Mucosa of stomach (tissue), 1 donor: Measurements from ENCODE around the gene SORBS1.

Experiments used
- H3K27me3 ChIP-seq: one replicate; pipeline ENCODE4 v1.7.0; 2013; ENCODE audit warnings: mild to moderate bottlenecking, low read length; ENCODE audit not compliant: control insufficient read depth, insufficient read depth
- H3K36me3 ChIP-seq: one replicate; pipeline ENCODE4 v1.7.0; 2013; ENCODE audit warnings: low read length; ENCODE audit not compliant: control insufficient read depth, insufficient read depth
- H3K4me1 ChIP-seq: one replicate; pipeline ENCODE4 v1.7.0; 2013; ENCODE audit warnings: mild to moderate bottlenecking, low read length; ENCODE audit not compliant: control insufficient read depth, insufficient read depth
- H3K4me3 ChIP-seq: one replicate; pipeline ENCODE4 v1.7.0; 2013; ENCODE audit warnings: low read length
- H3K9ac ChIP-seq: one replicate; pipeline ENCODE4 v1.7.0; 2013; ENCODE audit warnings: mild to moderate bottlenecking, low read length, moderate library complexity
- H3K9me3 ChIP-seq: one replicate; pipeline ENCODE4 v1.7.0; 2013; ENCODE audit warnings: mild to moderate bottlenecking, low read length, moderate library complexity; ENCODE audit not compliant: control insufficient read depth
- donor health status: Pancreatic carcinoma.

SORBS1 gene

DNA sequence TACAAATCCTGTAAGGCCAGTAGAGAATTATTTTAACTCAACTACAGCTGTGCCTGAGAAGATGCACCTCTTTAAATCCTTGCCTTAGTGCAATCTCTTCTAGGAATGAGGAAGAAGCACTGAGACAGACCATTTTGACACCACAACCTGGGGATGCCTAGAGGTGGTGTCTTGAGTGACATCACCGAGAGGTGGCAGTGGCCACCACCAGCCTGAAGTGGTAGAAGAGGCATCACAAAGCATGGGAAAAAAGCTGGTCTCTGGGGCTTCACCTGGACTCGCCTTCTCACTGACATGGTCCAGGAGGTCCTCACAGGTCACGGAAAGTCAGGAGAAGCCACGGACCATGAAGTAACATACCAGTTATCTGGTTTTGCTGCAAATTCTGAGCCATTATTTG, 171.2 kb downstream of the SORBS1 start:
- no peak overlapping the region for H3K4me3 ChIP-seq
- peaks cover 40% of the 10 kb centered on the region for H3K4me1 ChIP-seq

DNA sequence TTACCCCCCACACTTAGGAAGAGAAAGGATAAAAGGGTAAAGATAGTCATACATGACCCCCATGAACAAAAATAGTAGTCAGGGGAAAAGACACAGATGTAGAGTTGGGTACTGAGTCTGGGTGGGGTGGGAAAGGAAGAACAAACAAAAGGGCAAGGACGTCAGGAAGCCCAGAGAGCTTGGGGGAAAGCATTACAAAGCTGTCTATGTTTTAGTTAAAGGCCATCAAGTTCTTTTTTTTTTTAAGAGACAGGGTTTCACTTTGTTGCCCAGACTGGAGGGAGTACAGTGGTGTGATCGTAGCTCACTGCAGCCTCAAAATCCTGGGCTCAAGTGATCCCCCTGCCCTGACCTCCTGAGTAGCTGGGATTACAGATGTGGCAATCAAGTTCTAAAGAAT, 172.0 kb downstream of the SORBS1 start:
- Histone ChIP-seq H3K27me3 (no peaks in the 10 kb centered on the region), H3K4me1 (peaks cover 40% of the 10 kb centered on the region), H3K9me3 (no peaks in the 10 kb centered on the region), H3K9ac (no peak overlapping the region), H3K36me3 (no peaks in the 10 kb centered on the region), H3K4me3 (no peak overlapping the region)

More for the DNA sequence above, 171.2 kb downstream of the SORBS1 start:
- Histone ChIP-seq H3K36me3 (no peaks in the 10 kb centered on the region), H3K9ac (no peak overlapping the region), H3K27me3 (no peaks in the 10 kb centered on the region), H3K9me3 (no peaks in the 10 kb centered on the region)

GRCh38 chr10:95388539-95388938, 172.6 kb downstream of the SORBS1 start:
- Histone ChIP-seq H3K4me1 (peaks cover 40% of the 10 kb centered on the region), H3K9ac (no peak overlapping the region), H3K36me3 (no peaks in the 10 kb centered on the region), H3K4me3 (no peak overlapping the region), H3K27me3 (no peaks in the 10 kb centered on the region), H3K9me3 (no peaks in the 10 kb centered on the region)

GRCh38 chr10:95388109-95388471, 173.1 kb downstream of the SORBS1 start:
- no peaks in the 10 kb centered on the region for H3K27me3 ChIP-seq
- no peaks in the 10 kb centered on the region for H3K36me3 ChIP-seq
- H3K4me1 ChIP-seq: peaks cover 40% of the 10 kb centered on the region
- no peaks in the 10 kb centered on the region for H3K9me3 ChIP-seq
- H3K4me3 ChIP-seq: no peak overlapping the region
- H3K9ac ChIP-seq: no peak overlapping the region

DNA sequence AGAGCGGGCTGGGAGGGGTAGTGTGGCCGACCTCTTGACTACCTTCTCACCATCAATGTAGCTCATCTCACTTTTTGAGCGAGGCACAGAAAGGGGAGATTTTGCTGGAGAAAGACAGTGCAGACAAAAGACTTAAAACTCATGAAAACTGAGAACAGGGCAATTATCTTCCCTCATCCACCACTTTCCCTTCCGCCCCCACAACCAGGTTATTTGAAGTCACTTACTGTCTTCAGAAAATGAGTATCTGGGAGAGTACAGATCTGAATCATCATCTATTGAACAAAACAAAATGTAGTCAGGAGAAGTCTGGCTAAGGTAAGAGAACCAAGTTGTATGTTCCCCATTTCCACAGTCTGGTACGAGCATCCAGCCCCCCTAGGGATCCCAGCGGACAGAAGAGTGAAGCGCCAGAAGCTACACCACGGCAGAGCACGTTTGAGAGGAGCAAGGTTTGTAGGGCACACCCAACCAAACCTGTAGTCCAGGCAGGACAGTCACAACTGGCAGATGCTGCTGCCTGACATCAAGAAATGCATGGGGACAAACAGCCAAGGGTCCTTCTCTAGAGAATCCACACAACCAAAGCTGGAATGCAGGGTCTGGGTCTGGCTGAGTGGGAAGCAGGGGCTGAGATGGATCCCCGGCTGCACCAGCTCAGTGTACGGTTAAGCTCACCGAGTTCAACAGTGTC, 177.0 kb downstream of the SORBS1 start:
- H3K4me1 ChIP-seq: peaks cover 29% of the 10 kb centered on the region
- H3K4me3 ChIP-seq: no peak overlapping the region
- H3K27me3 ChIP-seq: no peaks in the 10 kb centered on the region
- H3K9ac ChIP-seq: no peak overlapping the region
- no peaks in the 10 kb centered on the region for H3K36me3 ChIP-seq
- no peaks in the 10 kb centered on the region for H3K9me3 ChIP-seq

GRCh38 chr10:95382596-95382995, 178.6 kb downstream of the SORBS1 start:
- Histone ChIP-seq H3K27me3 (no peaks in the 10 kb centered on the region), H3K4me1 (peaks cover 13% of the 10 kb centered on the region), H3K9me3 (no peaks in the 10 kb centered on the region), H3K36me3 (no peaks in the 10 kb centered on the region), H3K4me3 (no peak overlapping the region), H3K9ac (no peak overlapping the region)

- H3K36me3 ChIP-seq: no peaks in the 10 kb centered on the region
- H3K9ac ChIP-seq: no peak overlapping the region
- no peaks in the 10 kb centered on the region for H3K9me3 ChIP-seq
- H3K27me3 ChIP-seq: no peaks in the 10 kb centered on the region
- no peak overlapping the region for H3K4me3 ChIP-seq
- peaks cover 9% of the 10 kb centered on the region for H3K4me1 ChIP-seq
Measured at GRCh38 chr10:95382174-95382573, 179.0 kb downstream of the SORBS1 start.

GRCh38 chr10:95377950-95378349, 183.2 kb downstream of the SORBS1 start:
- Histone ChIP-seq H3K9ac (no peak overlapping the region), H3K9me3 (no peaks in the 10 kb centered on the region), H3K36me3 (no peaks in the 10 kb centered on the region), H3K27me3 (no peaks in the 10 kb centered on the region), H3K4me3 (no peak overlapping the region), H3K4me1 (no peaks in the 10 kb centered on the region)

DNA sequence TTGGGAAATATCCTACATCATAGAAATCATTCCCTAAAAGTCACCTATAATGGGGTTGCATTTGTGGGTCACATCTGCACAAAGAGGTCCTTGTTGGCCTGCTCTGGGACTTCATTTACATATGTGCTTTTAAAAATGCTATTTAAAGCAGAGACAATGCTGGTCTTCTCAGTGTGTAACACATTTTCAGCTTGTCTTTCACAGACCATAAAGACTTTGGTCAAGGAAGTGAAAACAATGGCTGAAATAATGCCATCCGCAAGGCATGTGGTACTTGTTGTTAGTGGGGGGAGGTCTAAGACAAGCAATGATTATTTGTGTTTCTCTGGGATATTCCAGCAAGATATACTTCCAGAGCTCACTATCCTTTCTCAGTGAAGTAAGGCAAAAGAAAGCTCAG, 185.8 kb downstream of the SORBS1 start:
- H3K36me3 ChIP-seq: no peaks in the 10 kb centered on the region
- no peak overlapping the region for H3K9ac ChIP-seq
- H3K9me3 ChIP-seq: no peaks in the 10 kb centered on the region
- no peaks in the 10 kb centered on the region for H3K4me1 ChIP-seq
- no peak overlapping the region for H3K4me3 ChIP-seq
- H3K27me3 ChIP-seq: no peaks in the 10 kb centered on the region

- no peaks in the 10 kb centered on the region for H3K36me3 ChIP-seq
- no peaks in the 10 kb centered on the region for H3K4me1 ChIP-seq
- no peak overlapping the region for H3K4me3 ChIP-seq
- H3K27me3 ChIP-seq: no peaks in the 10 kb centered on the region
- H3K9me3 ChIP-seq: no peaks in the 10 kb centered on the region
- no peak overlapping the region for H3K9ac ChIP-seq
Measured at GRCh38 chr10:95374597-95375209, 186.5 kb downstream of the SORBS1 start.

DNA sequence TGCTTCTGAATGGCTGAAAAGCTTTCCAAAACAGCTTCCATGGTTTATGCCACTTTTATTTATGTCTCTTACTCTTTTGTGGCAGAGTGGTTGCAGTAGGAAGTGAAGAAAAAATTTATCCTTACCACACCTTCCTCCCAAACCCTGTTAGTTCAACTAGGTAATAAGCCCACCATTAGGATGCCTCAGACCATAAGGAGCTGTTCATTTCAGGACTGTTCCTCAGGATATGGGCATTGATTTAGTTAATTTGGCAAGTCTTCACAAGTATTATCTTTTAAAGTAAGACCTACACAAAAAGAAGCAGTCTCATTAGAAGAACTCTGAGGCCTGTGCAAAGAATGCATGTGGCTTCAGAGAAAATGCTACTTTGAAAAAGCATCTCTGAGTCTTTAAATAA, 187.5 kb downstream of the SORBS1 start:
- Histone ChIP-seq H3K4me1 (no peaks in the 10 kb centered on the region), H3K36me3 (no peaks in the 10 kb centered on the region), H3K4me3 (no peak overlapping the region), H3K9me3 (no peaks in the 10 kb centered on the region), H3K9ac (no peak overlapping the region), H3K27me3 (no peaks in the 10 kb centered on the region)

GRCh38 chr10:95364342-95364741, 196.8 kb downstream of the SORBS1 start:
- Histone ChIP-seq H3K27me3 (no peaks in the 10 kb centered on the region), H3K9ac (no peak overlapping the region), H3K4me1 (peaks cover 9% of the 10 kb centered on the region), H3K9me3 (no peaks in the 10 kb centered on the region), H3K36me3 (peaks cover 3% of the 10 kb centered on the region), H3K4me3 (no peak overlapping the region)
